H1 (cell line): Measurements from ENCODE around the gene ZNF367. TPM values are rescaled to one million over a fixed set of nuclear protein-coding genes. Genes with fewer than 3 reads are reported as not detected.

Experiments
- BACH1 ChIP-seq: IDR thresholded peaks from 2 replicates; pipeline ENCODE4 v1.6.1; 2012; ENCODE audit warnings: low read length, improper control_type of control experiment
- BRCA1 ChIP-seq: IDR thresholded peaks from 2 replicates; pipeline ENCODE4 v1.6.1; 2012; ENCODE audit warnings: low read depth, low read length, improper control_type of control experiment
- CHD7 ChIP-seq: fragments of 300-600 bp; sonication (generic); IDR thresholded peaks from 2 replicates; pipeline ENCODE4 v1.7.1; 2012; ENCODE audit warnings: low read length, moderate library complexity, mild to moderate bottlenecking, inconsistent platforms; ENCODE audit not compliant: insufficient replicate concordance
- GTF2F1 ChIP-seq: IDR thresholded peaks from 2 replicates; pipeline ENCODE4 v1.6.1; 2012; ENCODE audit warnings: low read depth, low read length, improper control_type of control experiment, borderline replicate concordance
- HDAC6 ChIP-seq: IDR thresholded peaks from one replicate; pipeline ENCODE4 v1.7.1; 2012; ENCODE audit warnings: low read depth, mild to moderate bottlenecking, inconsistent platforms, low read length, moderate library complexity
- MAX ChIP-seq: IDR thresholded peaks from 2 replicates; pipeline ENCODE4 v1.6.1; 2012; ENCODE audit warnings: inconsistent platforms
- SIN3A ChIP-seq, 2 experiments: IDR thresholded peaks in 1 of 2; conservative IDR thresholded peaks in 1 of 2; 2 replicates each; pipeline ENCODE4 v1.6.1; 2011 to 2012; ENCODE audit warnings: low read length in 2 of 2, improper control_type of control experiment in 1 of 2, low read depth in 1 of 2, mild to moderate bottlenecking in 1 of 2
- polyA plus RNA-seq, 7 experiments: library from polyadenylated mRNA; depleted of rRNA in 3 of 7; stranded (reverse) in 5 of 7; unstranded in 2 of 7; fragments of >200 nt in 5 of 7; fragments of 200-250 nt in 2 of 7; gene quantifications; 1 replicate in 5 of 7; 2 replicates in 1 of 7; 4 replicates in 1 of 7; pipeline versions ENCODE4 v1.2.1 to v1.2.3, GENCODE V29; 2011 to 2013; ENCODE audit warnings: missing spikeins in 2 of 7, mixed read lengths in 2 of 7
- total RNA-seq: library from RNA; stranded (reverse); fragmentation: NEBNext Ultra II Directional; extraction: Animal tissue kit (Norgen Biotek cat#: 25700); gene quantifications from 2 replicates; pipeline ENCODE4 v1.2.1, GENCODE V29; 2021

ZNF367 gene
- total and polyA plus RNA-seq, 2 of the 8 experiments (the other 6 are each of a cell fraction or from before 2014, with no cell fraction given) = 2.2 to 8.2 TPM

- no peak for TF ChIP-seq CHD7
- no peak for TF ChIP-seq BRCA1
- TF ChIP-seq MAX = no peak
- no peak for TF ChIP-seq BACH1
- no peak for TF ChIP-seq HDAC6
- no peak for TF ChIP-seq GTF2F1
- TF ChIP-seq SIN3A (conservative IDR thresholded peaks at IDR 0.05 in 1 of 2, IDR thresholded peaks at IDR 0.05 in 1 of 2; ENCODE audit: low read depth in 1 of 2, low read length in 2 of 2) = no peak
These were observed 72.6 kb downstream of the ZNF367 start (continued) for GRCh38 chr9:96345551-96345950.
